Gastrocnemius medialis (tissue), 4 donors: ENCODE results near the gene SHKBP1. TPM values are rescaled to one million over a fixed set of nuclear protein-coding genes. Genes with fewer than 3 reads are reported as not detected.

Source experiments
- ATAC-seq, 2 donors: fragments of 150-250 bp; one replicate each; pipeline ENCODE4 v1.9.1; 2016
- DNase-seq, 2 donors: peaks; one replicate each; pipeline ENCODE4 v3.0.0-alpha.2; 2019
- H3K27ac ChIP-seq, 4 donors: fragments of 200-600 bp; sonication (generic); 1 replicate in 1 of 4; 2 replicates in 3 of 4; pipeline ENCODE4 v1.5.1; 2016 to 2018; ENCODE audit warnings: mild to moderate bottlenecking in 2 of 4, moderate library complexity in 1 of 4
- H3K27me3 ChIP-seq, 3 donors: fragments of 200-600 bp; sonication (generic) in 2 of 3; 1 replicate in 1 of 3; 2 replicates in 2 of 3; pipeline versions ENCODE4 v1.5.1 to v1.6.0; 2016 to 2019; ENCODE audit warnings: mild to moderate bottlenecking in 1 of 3, moderate library complexity in 1 of 3
- H3K36me3 ChIP-seq, 2 donors: fragments of 200-600 bp; sonication (generic) in 1 of 2; one replicate each; pipeline ENCODE4 v1.5.1; 2017 to 2018
- H3K4me1 ChIP-seq, 2 donors: fragments of 200-600 bp; sonication (generic) in 1 of 2; one replicate each; pipeline ENCODE4 v1.5.1; 2016 to 2017; ENCODE audit warnings: mild to moderate bottlenecking in 2 of 2
- H3K4me3 ChIP-seq, 4 donors: fragments of 200-600 bp; sonication (generic) in 3 of 4; 1 replicate in 1 of 4; 2 replicates in 3 of 4; pipeline ENCODE4 v1.5.1; 2016 to 2019; ENCODE audit warnings: mild to moderate bottlenecking in 2 of 4
- H3K9me3 ChIP-seq, 3 donors: fragments of 200-600 bp; sonication (generic) in 2 of 3; 1 replicate in 1 of 3; 2 replicates in 2 of 3; pipeline ENCODE4 v1.5.1; 2016 to 2019
- POLR2A ChIP-seq, 2 donors: fragments of 450-650 bp; IDR thresholded peaks; one replicate each; pipeline ENCODE4 v1.6.1; 2017; ENCODE audit warnings: antibody characterized with exemption in 2 of 2, mild to moderate bottlenecking in 2 of 2, moderate library complexity in 2 of 2
- in situ Hi-C, 4 donors: fragments of 200-750 bp; cut with MboI; loops; one replicate each; pipeline versions ENCODE4 v1.15.0 to v1.8.0; 2017; ENCODE audit warnings: low sequenced_read_pairs in 4 of 4
- intact Hi-C: fragments of 100-400 bp; cut with DNase I; formaldehyde crosslinking; loops from one replicate; pipeline ENCODE4 v1.15.1; 2023; ENCODE audit warnings: low total_unique reads
- total RNA-seq, 4 donors: library from RNA; depleted of rRNA; stranded (reverse); fragments of >200 nt; gene quantifications; one replicate each; pipeline versions ENCODE4 v1.1.0 to v1.2.3, GENCODE V29; 2016
- TF ChIP-seq, protein P1 (sequence below), 5 experiments: fragments of 450-650 bp in 3 of 5; fragments of 200-600 bp in 2 of 5; sonication (generic) in 2 of 5; IDR thresholded peaks in 4 of 5; conservative IDR thresholded peaks in 1 of 5; 1 replicate in 4 of 5; 2 replicates in 1 of 5; pipeline ENCODE4 v1.5.1; 2016 to 2019; ENCODE audit warnings: antibody characterized with exemption in 5 of 5, mild to moderate bottlenecking in 3 of 5, moderate library complexity in 3 of 5

Gene SHKBP1
- total RNA-seq, 4 donors from 2014 or later: 11.1 to 24.5 (median 23.6) TPM

DNA sequence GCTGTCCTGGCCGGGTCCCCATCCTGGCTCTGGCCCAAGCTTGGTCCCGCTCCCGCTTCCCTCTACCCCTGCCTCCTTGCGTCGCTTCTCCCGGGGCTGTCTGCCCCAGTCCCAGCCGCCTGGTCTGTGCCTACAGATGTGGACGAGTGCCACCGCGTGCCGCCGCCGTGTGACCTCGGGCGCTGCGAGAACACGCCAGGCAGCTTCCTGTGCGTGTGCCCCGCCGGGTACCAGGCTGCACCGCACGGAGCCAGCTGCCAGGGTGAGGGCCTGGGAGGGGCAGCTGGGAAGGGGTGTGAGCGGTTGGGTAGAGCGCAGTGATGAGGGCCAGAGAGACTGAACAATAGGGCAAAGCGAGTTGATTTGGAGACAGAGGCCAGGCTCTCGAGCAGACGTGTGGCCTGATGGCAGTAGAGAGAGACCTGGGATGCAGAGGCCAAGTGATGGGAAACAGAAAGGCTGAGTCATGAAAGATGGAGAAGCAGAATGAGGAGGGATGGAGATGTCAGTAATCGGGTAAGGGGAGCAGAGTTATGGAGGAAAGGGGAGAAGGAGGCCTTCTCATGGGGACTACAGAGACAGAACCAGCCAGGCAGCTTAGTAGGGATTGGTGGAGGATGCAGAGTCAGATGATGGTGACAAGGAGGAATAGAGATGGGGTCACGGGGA lies 33.9 kb downstream of the SHKBP1 start:
- ATAC-seq: peak; percentile 48 to 49

DNA sequence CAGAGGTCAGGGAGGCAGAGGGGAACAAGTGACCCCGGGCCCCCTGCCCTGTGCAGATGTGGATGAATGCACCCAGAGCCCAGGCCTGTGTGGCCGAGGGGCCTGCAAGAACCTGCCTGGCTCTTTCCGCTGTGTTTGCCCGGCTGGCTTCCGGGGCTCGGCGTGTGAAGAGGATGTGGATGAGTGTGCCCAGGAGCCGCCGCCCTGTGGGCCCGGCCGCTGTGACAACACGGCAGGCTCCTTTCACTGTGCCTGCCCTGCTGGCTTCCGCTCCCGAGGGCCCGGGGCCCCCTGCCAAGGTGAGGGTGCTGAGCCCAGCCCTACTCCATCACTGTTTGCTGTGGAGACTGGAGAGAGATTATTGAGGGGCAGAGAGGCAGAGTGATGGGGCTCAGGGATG lies 34.4 kb downstream of the SHKBP1 start:
- peak overlapping the region in 1 of 4 donors; percentile 84 for H3K27ac ChIP-seq
- no peaks in the 10 kb centered on the region for H3K9me3 ChIP-seq
- H3K4me3 ChIP-seq: no peak overlapping the region
- no peak for ATAC-seq
- in situ Hi-C loops: no loop called here
- no peaks in the 10 kb centered on the region for H3K36me3 ChIP-seq
- peaks cover 7 to 9% of the 10 kb centered on the region in 2 donors for H3K4me1 ChIP-seq
- H3K27me3 ChIP-seq: no peaks in the 10 kb centered on the region
- TF ChIP-seq, protein P1, sequence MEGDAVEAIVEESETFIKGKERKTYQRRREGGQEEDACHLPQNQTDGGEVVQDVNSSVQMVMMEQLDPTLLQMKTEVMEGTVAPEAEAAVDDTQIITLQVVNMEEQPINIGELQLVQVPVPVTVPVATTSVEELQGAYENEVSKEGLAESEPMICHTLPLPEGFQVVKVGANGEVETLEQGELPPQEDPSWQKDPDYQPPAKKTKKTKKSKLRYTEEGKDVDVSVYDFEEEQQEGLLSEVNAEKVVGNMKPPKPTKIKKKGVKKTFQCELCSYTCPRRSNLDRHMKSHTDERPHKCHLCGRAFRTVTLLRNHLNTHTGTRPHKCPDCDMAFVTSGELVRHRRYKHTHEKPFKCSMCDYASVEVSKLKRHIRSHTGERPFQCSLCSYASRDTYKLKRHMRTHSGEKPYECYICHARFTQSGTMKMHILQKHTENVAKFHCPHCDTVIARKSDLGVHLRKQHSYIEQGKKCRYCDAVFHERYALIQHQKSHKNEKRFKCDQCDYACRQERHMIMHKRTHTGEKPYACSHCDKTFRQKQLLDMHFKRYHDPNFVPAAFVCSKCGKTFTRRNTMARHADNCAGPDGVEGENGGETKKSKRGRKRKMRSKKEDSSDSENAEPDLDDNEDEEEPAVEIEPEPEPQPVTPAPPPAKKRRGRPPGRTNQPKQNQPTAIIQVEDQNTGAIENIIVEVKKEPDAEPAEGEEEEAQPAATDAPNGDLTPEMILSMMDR (IDR thresholded peaks at IDR 0.05 in 4 of 5, conservative IDR thresholded peaks at IDR 0.05 in 1 of 5): no peak
- no peak for TF ChIP-seq POLR2A (IDR thresholded peaks at IDR 0.05)
- no peak for DNase-seq
- intact Hi-C loops: no loop called here

More for the DNA sequence above, 33.9 kb downstream of the SHKBP1 start:
- H3K9me3 ChIP-seq: no peaks in the 10 kb centered on the region
- TF ChIP-seq, protein P1 (IDR thresholded peaks at IDR 0.05 in 4 of 5, conservative IDR thresholded peaks at IDR 0.05 in 1 of 5): no peak
- TF ChIP-seq POLR2A (IDR thresholded peaks at IDR 0.05): no peak
- in situ Hi-C loops: no loop called here
- peak overlapping the region; percentile 60 to 84 (median 81) for H3K27ac ChIP-seq
- H3K36me3 ChIP-seq: no peaks in the 10 kb centered on the region
- intact Hi-C loops: no loop called here
- H3K27me3 ChIP-seq: no peaks in the 10 kb centered on the region
- peak overlapping the region; percentile 42 to 68 (median 50) for H3K4me3 ChIP-seq
- peak; percentile 45 to 70 for DNase-seq
- peaks cover 7 to 9% of the 10 kb centered on the region in 2 donors for H3K4me1 ChIP-seq

GRCh38 chr19:40611900-40612698 lies 35.4 kb downstream of the SHKBP1 start:
- no peak for DNase-seq
- in situ Hi-C loops: no loop called here
- Histone ChIP-seq H3K4me3 (no peak overlapping the region), H3K36me3 (no peaks in the 10 kb centered on the region), H3K9me3 (no peaks in the 10 kb centered on the region), H3K4me1 (peaks cover 7 to 9% of the 10 kb centered on the region in 2 donors), H3K27ac (no peak overlapping the region), H3K27me3 (no peaks in the 10 kb centered on the region)
- ATAC-seq: no peak
- intact Hi-C loops: no loop called here
- TF ChIP-seq, protein P1 (IDR thresholded peaks at IDR 0.05 in 4 of 5, conservative IDR thresholded peaks at IDR 0.05 in 1 of 5): no peak
- no peak for TF ChIP-seq POLR2A (IDR thresholded peaks at IDR 0.05)

DNA sequence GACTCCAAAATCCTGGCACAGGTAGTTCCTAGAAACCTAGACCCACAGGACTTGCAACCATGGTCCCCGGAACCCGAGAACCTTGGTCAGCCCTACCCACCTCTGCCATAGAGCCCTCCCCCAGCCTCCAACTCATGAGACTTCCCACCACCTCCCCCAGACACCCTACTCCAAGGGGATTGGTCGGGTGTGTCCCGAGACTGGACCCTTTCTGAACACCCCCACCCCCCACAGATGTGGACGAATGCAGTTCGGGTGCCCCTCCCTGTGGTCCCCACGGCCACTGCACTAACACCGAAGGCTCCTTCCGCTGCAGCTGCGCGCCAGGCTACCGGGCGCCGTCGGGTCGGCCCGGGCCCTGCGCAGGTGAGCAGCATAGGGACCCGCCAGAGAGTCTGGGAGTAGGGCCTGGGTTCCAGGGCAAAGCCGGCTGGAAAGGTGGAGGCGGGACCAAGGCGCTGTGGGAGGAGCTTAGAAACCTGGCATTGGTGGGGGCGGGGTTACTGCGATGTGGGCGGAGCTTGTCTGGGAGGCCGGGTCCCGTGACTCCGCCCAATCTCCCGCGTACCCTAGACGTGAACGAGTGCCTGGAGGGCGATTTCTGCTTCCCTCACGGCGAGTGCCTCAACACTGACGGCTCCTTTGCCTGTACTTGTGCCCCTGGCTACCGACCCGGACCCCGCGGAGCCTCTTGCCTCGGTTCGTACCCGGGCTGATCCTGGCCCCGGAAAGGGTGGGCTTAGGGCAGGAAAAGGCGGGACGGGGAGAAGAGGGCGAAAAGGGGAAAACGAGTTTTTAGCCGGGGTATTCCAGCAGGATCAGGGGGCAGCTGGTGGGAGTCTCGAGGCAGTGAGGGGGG lies 36.4 kb downstream of the SHKBP1 start:
- no peak for TF ChIP-seq POLR2A (IDR thresholded peaks at IDR 0.05)
- TF ChIP-seq, protein P1 (IDR thresholded peaks at IDR 0.05 in 4 of 5, conservative IDR thresholded peaks at IDR 0.05 in 1 of 5): no peak
- intact Hi-C loops (no loop called here), in situ Hi-C loops (no loop called here)
- Histone ChIP-seq H3K9me3 (no peaks in the 10 kb centered on the region), H3K4me3 (peak overlapping the region in 2 of 4 donors; percentile 45 to 47), H3K27ac (peak overlapping the region in 2 of 4 donors; percentile 18 to 31), H3K36me3 (no peaks in the 10 kb centered on the region), H3K27me3 (no peaks in the 10 kb centered on the region), H3K4me1 (peaks cover 7 to 9% of the 10 kb centered on the region in 2 donors)
- ATAC-seq (no peak), DNase-seq (no peak)
